Ramos (cell line): ENCODE measurements around the gene F13A1.

Source experiments
- in situ Hi-C: fragments of 300-500 bp; cut with MboI; formaldehyde crosslinking; loops from one replicate; pipeline ENCODE4 v1.14.3; 2022; ENCODE audit warnings: low sequenced_read_pairs; ENCODE audit not compliant: unreplicated experiment

The F13A1 gene

GRCh38 chr6:6248651-6249050, 71.8 kb downstream of the F13A1 start:
- in situ Hi-C loops = no loop called here

GRCh38 chr6:6246544-6246943, 73.9 kb downstream of the F13A1 start:
- in situ Hi-C loops = no loop called here

GRCh38 chr6:6244624-6245023, 75.8 kb downstream of the F13A1 start:
- in situ Hi-C loops = no loop called here

- in situ Hi-C loops = no loop called here
Measured at GRCh38 chr6:6243846-6244245, 76.6 kb downstream of the F13A1 start.

GRCh38 chr6:6239598-6240581, 80.6 kb downstream of the F13A1 start:
- in situ Hi-C loops = no loop called here

- in situ Hi-C loops = no loop called here
Measured at GRCh38 chr6:6236730-6237469, 83.6 kb downstream of the F13A1 start.

- in situ Hi-C loops = no loop called here
Measured at GRCh38 chr6:6235786-6236185, 84.7 kb downstream of the F13A1 start.

- in situ Hi-C loops = no loop called here
Measured at GRCh38 chr6:6234963-6235362, 85.5 kb downstream of the F13A1 start.

GRCh38 chr6:6230286-6230685, 90.2 kb downstream of the F13A1 start:
- in situ Hi-C loops = no loop called here

- in situ Hi-C loops = loop anchor here (10.0 kb wide), 1 partner anchor 267 kb away; no protein-coding TSS in a partner anchor
Measured at GRCh38 chr6:6227896-6228295, 92.6 kb downstream of the F13A1 start.

GRCh38 chr6:6225885-6226529, 94.5 kb downstream of the F13A1 start:
- in situ Hi-C loops = loop anchor here (10.0 kb wide), 1 partner anchor 269 kb away; no protein-coding TSS in a partner anchor

- in situ Hi-C loops = loop anchor here (10.0 kb wide), 1 partner anchor 270 kb away; no protein-coding TSS in a partner anchor
Measured at GRCh38 chr6:6224933-6225486, 95.5 kb downstream of the F13A1 start.

- in situ Hi-C loops = loop anchor here (10.0 kb wide), 1 partner anchor 273 kb away; no protein-coding TSS in a partner anchor
Measured at GRCh38 chr6:6221787-6222535, 98.5 kb downstream of the F13A1 start.

GRCh38 chr6:6220718-6221117, 99.7 kb downstream of the F13A1 start:
- in situ Hi-C loops = loop anchor here (10.0 kb wide), 1 partner anchor 274 kb away; no protein-coding TSS in a partner anchor

- in situ Hi-C loops = loop anchor here (10.0 kb wide), 1 partner anchor 275 kb away; no protein-coding TSS in a partner anchor
Measured at GRCh38 chr6:6219716-6220115, 100.7 kb downstream of the F13A1 start.

- in situ Hi-C loops = no loop called here
Measured at GRCh38 chr6:6218759-6219085, 101.7 kb downstream of the F13A1 start.

- in situ Hi-C loops = no loop called here
Measured at GRCh38 chr6:6217855-6218758, 102.4 kb downstream of the F13A1 start.

- in situ Hi-C loops = no loop called here
Measured at GRCh38 chr6:6210994-6211393, 109.5 kb downstream of the F13A1 start.
